Muscle of leg (tissue), 11 donors: ENCODE measurements around the gene CHCHD4. TPM values are rescaled to one million over a fixed set of nuclear protein-coding genes. Genes with fewer than 3 reads are reported as not detected.
"Not testable (repeated sequence)": the region's sequence is repeated elsewhere in the genome, so short reads cannot be mapped to it uniquely, and the experiment has no call there.

ENCODE experiments used
- DNase-seq: peaks from one replicate; pipeline ENCODE4 v3.0.0; 2013
- H3K27ac ChIP-seq: one replicate; pipeline ENCODE4 v1.5.1; 2013; ENCODE audit warnings: mild to moderate bottlenecking, low read length, control low read depth
- H3K27me3 ChIP-seq: one replicate; pipeline ENCODE4 v1.6.1; 2013; ENCODE audit warnings: low read length; ENCODE audit not compliant: control insufficient read depth, insufficient read depth
- H3K36me3 ChIP-seq: one replicate; pipeline ENCODE4 v1.6.1; 2013; ENCODE audit warnings: low read length; ENCODE audit not compliant: control insufficient read depth, insufficient read depth
- H3K4me1 ChIP-seq: one replicate; pipeline ENCODE4 v1.6.1; 2013; ENCODE audit warnings: low read length; ENCODE audit not compliant: control insufficient read depth, insufficient read depth
- H3K4me3 ChIP-seq: one replicate; pipeline ENCODE4 v1.5.1; 2013; ENCODE audit warnings: low read length, control low read depth
- H3K9me3 ChIP-seq: replicated peaks from 2 replicates; pipeline ENCODE4 v1.6.1; 2013; ENCODE audit warnings: low read depth, low read length; ENCODE audit not compliant: control insufficient read depth
- WGBS: methylation state at CpG from one replicate; pipeline ENCODE4 v1.1.5; 2013; ENCODE audit warnings: missing lambda C conversion rate; ENCODE audit not compliant: insufficient coverage; 5-methylcytosine and 5-hydroxymethylcytosine counted together
- polyA plus RNA-seq, 8 donors: library from polyadenylated mRNA; unstranded; fragments of 120-200 nt; gene quantifications; one replicate each; pipeline versions ENCODE4 v1.2.1 to v1.2.3, GENCODE V29; 2013; ENCODE audit warnings: inconsistent platforms in 1 of 8, low replicate concordance in 1 of 8; ENCODE audit not compliant: insufficient read length in 8 of 8, insufficient read depth in 1 of 8
- total RNA-seq: library from RNA; stranded (reverse); fragments of 120-200 nt; gene quantifications from one replicate; pipeline ENCODE4 v1.2.4, GENCODE V29; 2013

Gene CHCHD4
- total and polyA plus RNA-seq, 9 donors: 12.1 to 15.3 (median 13.0) TPM

DNA sequence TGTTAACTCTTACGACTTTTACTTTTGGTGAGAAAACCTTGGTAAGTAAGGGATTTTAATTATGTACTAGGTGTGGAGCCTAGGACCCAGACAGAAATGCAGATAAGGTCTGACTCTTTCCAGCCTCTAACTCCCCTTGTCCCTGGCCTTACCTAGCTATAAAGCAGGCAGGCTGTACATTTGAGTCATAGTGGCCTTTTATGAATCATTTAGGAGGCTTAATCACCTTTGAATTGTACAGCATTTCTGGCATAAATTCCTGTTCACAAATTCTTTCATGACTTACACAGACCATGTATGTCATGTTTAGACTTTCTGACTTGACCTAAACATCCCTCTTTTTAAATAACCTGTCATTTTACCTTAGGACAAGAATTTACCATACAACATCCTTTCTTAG is 47.4 kb downstream of the CHCHD4 start:
- no peaks in the 10 kb centered on the region for H3K36me3 ChIP-seq
- H3K27ac ChIP-seq: no peak overlapping the region
- H3K4me3 ChIP-seq: no peak overlapping the region
- WGBS: no CpG with 5 or more reads among the region's 1 CpG
- no peaks in the 10 kb centered on the region for H3K27me3 ChIP-seq
- no peak for DNase-seq
- H3K9me3 ChIP-seq: peaks cover 4% of the 10 kb centered on the region
- H3K4me1 ChIP-seq: no peaks in the 10 kb centered on the region

DNA sequence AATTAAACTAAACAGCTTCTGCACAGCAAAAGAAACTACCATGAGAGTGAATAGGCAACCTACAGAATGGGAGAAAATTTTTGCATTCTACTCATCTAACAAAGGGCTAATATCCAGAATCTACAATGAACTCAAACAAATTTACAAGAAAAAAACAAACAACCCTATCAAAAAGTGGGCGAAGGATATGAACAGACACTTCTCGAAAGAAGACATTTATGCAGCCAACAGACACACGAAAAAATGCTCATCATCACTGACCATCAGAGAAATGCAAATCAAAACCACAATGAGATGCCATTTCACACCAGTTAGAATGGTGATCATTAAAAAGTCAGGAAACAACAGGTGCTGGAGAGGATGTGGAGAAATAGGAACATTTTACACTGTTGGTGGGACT is 49.4 kb downstream of the CHCHD4 start:
- H3K27ac ChIP-seq, H3K4me3 ChIP-seq, H3K9me3 ChIP-seq, H3K36me3 ChIP-seq, H3K4me1 ChIP-seq, H3K27me3 ChIP-seq, DNase-seq: not testable (repeated sequence)
- WGBS: no CpG with 5 or more reads among the region's 3 CpGs

GRCh38 chr3:14064910-14065309 is 59.8 kb downstream of the CHCHD4 start:
- DNase-seq: no peak
- H3K27ac ChIP-seq: no peak overlapping the region
- no peaks in the 10 kb centered on the region for H3K4me1 ChIP-seq
- H3K4me3 ChIP-seq: no peak overlapping the region
- 70% methylated on average over 4 of the region's 4 CpGs for WGBS
- H3K36me3 ChIP-seq: no peaks in the 10 kb centered on the region
- no peaks in the 10 kb centered on the region for H3K9me3 ChIP-seq
- H3K27me3 ChIP-seq: no peaks in the 10 kb centered on the region

DNA sequence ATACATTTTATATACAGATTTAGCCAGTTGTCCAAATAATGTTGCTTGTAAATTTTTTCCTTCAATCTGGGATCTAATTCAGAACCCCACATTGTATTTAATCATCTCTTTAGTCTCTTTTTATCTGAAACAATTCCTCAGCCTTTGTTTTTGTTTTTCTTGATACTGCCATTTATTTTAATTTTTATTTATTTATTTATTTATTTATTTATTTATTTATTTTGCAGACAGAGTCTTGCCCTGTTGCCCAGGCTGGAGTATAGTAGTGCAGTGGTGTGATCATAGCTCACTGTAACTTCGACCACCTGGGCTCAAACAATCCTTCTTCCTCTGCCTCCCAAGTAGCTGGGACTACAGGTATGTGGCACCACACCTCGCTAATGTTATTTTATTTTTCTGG is 61.5 kb downstream of the CHCHD4 start:
- H3K27ac ChIP-seq: no peak overlapping the region
- no peaks in the 10 kb centered on the region for H3K4me1 ChIP-seq
- WGBS: no CpG with 5 or more reads among the region's 2 CpGs
- DNase-seq: no peak
- H3K9me3 ChIP-seq: no peaks in the 10 kb centered on the region
- no peak overlapping the region for H3K4me3 ChIP-seq
- no peaks in the 10 kb centered on the region for H3K27me3 ChIP-seq
- no peaks in the 10 kb centered on the region for H3K36me3 ChIP-seq

Other genes starting within 250 kb of the CHCHD4 start
- gene WNT7A, start 244.8 kb downstream of the CHCHD4 start, total RNA-seq: under 0.01 TPM
- 1 to 10 TPM in 1 of 8 donors, under 1 TPM in 3, not detected in 4; 0.05 to 1.0 (median 0.10) TPM for gene WNT7A, start 244.8 kb downstream of the CHCHD4 start, polyA plus RNA-seq
- gene TMEM43, start 182 bp upstream of the CHCHD4 start, total RNA-seq: 66.1 TPM
- gene TMEM43, start 182 bp upstream of the CHCHD4 start, polyA plus RNA-seq: 10 to 100 TPM; 43.7 to 69.7 (median 50.1) TPM
- 15.7 TPM for gene XPC, start 53.7 kb upstream of the CHCHD4 start, total RNA-seq
- gene XPC, start 53.7 kb upstream of the CHCHD4 start, polyA plus RNA-seq: 10 to 100 TPM; 16.6 to 21.3 (median 18.7) TPM
- gene LSM3, start 53.9 kb upstream of the CHCHD4 start, total RNA-seq: 13.2 TPM
- gene LSM3, start 53.9 kb upstream of the CHCHD4 start, polyA plus RNA-seq: 10 to 100 TPM; 10.5 to 13.8 (median 12.7) TPM